ENCODE measurements around the gene RCCD1. TPM values are rescaled to one million over a fixed set of nuclear protein-coding genes. Genes with fewer than 3 reads are reported as not detected.
"Not testable (repeated sequence)": the region's sequence is repeated elsewhere in the genome, so short reads cannot be mapped to it uniquely, and the experiment has no call there.

The RCCD1 gene
- total and polyA plus RNA-seq, 2 donors: 5.0 to 11.0 TPM

GRCh38 chr15:90916461-90916860 is 38.2 kb upstream of the RCCD1 start:
- Histone ChIP-seq H3K27me3 (ENCODE audit: control insufficient read depth in 2 of 2, insufficient read depth in 1 of 2, low read length in 1 of 2) (no peaks in the 10 kb centered on the region), H3K4me3 (ENCODE audit: low read length in 2 of 2) (no peak overlapping the region), H3K27ac (ENCODE audit: low read depth in 1 of 2, low read length in 1 of 2) (no peak overlapping the region), H3K4me1 (ENCODE audit: control insufficient read depth in 2 of 2, insufficient read depth in 2 of 2, low read length in 2 of 2) (peaks cover 3 to 27% of the 10 kb centered on the region in 2 donors), H3K36me3 (ENCODE audit: control insufficient read depth in 2 of 2, insufficient read depth in 2 of 2, low read length in 1 of 2) (peaks cover 73 to 85% of the 10 kb centered on the region in 2 donors), H3K9me3 (ENCODE audit: control insufficient read depth in 2 of 2, insufficient read depth in 1 of 2, low read length in 1 of 2) (no peaks in the 10 kb centered on the region)
- DNase-seq (ENCODE audit: low read depth in 6 of 9, low spot score in 9 of 9): no peak
- 93% methylated on average over 11 of the region's 11 CpGs for WGBS

DNA sequence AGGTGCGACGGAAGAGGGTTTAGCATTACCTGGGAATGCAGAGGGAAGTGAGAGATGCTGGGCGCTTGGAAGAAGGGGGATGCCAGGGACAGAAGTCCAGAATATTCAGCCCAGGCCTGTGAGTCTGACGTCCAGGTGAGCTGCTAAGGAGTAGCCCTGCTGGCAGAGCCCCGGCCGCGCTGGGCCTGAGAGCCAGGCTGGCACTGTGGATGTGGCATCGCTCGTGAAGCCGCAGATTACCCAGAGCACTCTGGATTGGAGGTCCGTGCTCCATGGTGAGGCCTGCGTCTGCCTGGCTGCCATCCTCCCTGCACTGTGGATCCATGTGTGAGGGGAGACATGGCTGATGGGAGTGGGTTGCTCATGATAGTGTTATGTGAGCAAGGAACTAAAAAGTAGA is 37.1 kb upstream of the RCCD1 start:
- H3K27ac ChIP-seq (ENCODE audit: low read depth in 1 of 2, low read length in 1 of 2): no peak overlapping the region
- 98% methylated on average over 12 of the region's 12 CpGs for WGBS
- H3K9me3 ChIP-seq (ENCODE audit: control insufficient read depth in 2 of 2, insufficient read depth in 1 of 2, low read length in 1 of 2): no peaks in the 10 kb centered on the region
- H3K4me3 ChIP-seq (ENCODE audit: low read length in 2 of 2): no peak overlapping the region
- peaks cover 62 to 75% of the 10 kb centered on the region in 2 donors for H3K36me3 ChIP-seq (ENCODE audit: control insufficient read depth in 2 of 2, insufficient read depth in 2 of 2, low read length in 1 of 2)
- peaks cover 3 to 27% of the 10 kb centered on the region in 2 donors for H3K4me1 ChIP-seq (ENCODE audit: control insufficient read depth in 2 of 2, insufficient read depth in 2 of 2, low read length in 2 of 2)
- no peak for DNase-seq (ENCODE audit: low read depth in 6 of 9, low spot score in 9 of 9)
- no peaks in the 10 kb centered on the region for H3K27me3 ChIP-seq (ENCODE audit: control insufficient read depth in 2 of 2, insufficient read depth in 1 of 2, low read length in 1 of 2)

DNA sequence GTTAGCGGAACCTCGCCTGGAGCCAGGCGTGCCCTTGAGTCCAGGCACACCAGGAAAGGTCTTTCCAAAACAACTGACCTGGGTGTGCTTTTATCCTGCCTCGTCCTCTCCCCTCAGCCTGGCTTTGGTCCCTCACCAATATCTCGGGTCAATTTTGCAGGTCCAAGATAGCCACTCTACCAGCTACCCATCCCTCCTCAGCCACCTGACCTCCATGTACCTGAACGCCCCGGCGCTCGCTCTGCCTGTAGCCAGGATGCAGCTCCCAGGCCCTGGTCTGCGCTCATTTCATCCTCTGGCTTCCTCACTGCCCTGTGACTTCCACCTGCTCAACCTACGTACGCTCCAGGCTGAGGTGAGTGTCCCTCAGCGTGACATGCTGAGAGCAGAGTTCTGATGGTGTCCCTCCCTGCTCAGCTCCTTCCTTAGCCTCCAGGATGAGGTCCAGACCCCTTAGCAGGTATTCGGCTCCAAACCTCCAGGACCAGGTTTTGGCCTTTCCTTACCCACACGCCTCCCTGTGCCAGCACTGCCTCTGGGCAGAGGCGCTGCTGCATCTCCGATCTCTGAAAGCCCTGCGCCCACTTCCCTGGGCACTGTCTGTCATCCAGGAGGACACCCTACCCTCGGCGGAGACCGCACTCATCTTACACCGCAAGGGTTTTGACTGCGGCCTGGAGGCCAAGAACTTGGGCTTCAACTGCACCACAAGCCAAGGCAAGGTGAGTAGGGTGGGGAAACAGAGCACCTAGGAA is 36.5 kb upstream of the RCCD1 start:
- peaks cover 3 to 27% of the 10 kb centered on the region in 2 donors for H3K4me1 ChIP-seq (ENCODE audit: control insufficient read depth in 2 of 2, insufficient read depth in 2 of 2, low read length in 2 of 2)

DNA sequence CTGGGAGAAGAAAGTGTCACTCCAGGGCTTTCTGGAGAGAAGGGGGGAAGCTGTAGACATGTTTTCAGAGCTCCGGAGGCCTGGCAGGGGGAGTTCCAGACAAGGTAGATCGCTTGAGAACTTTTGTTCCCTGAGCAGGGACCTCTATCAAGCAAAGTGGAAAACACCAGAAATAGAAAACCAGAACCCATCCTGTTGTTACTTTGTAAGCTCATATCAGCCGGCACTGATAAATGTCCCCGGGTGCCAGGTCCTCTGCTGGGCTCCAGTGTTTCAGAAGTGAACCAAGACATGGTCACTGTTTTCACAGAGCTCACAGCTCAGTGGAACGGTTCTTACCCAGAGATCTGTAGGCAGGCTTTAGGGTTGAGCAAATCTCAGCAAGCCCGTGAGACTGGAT is 35.8 kb upstream of the RCCD1 start:
- Histone ChIP-seq H3K27me3 (ENCODE audit: control insufficient read depth in 2 of 2, insufficient read depth in 1 of 2, low read length in 1 of 2) (no peaks in the 10 kb centered on the region), H3K9me3 (ENCODE audit: control insufficient read depth in 2 of 2, insufficient read depth in 1 of 2, low read length in 1 of 2) (no peaks in the 10 kb centered on the region), H3K27ac (ENCODE audit: low read depth in 1 of 2, low read length in 1 of 2) (no peak overlapping the region), H3K36me3 (ENCODE audit: control insufficient read depth in 2 of 2, insufficient read depth in 2 of 2, low read length in 1 of 2) (peaks cover 49 to 67% of the 10 kb centered on the region in 2 donors), H3K4me1 (ENCODE audit: control insufficient read depth in 2 of 2, insufficient read depth in 2 of 2, low read length in 2 of 2) (peaks cover 3 to 27% of the 10 kb centered on the region in 2 donors), H3K4me3 (ENCODE audit: low read length in 2 of 2) (no peak overlapping the region)
- 97% methylated on average over 6 of the region's 6 CpGs for WGBS
- DNase-seq (ENCODE audit: low read depth in 6 of 9, low spot score in 9 of 9): no peak

More for the DNA sequence above, 36.5 kb upstream of the RCCD1 start:
- Histone ChIP-seq H3K36me3 (ENCODE audit: control insufficient read depth in 2 of 2, insufficient read depth in 2 of 2, low read length in 1 of 2) (peaks cover 55 to 73% of the 10 kb centered on the region in 2 donors), H3K9me3 (ENCODE audit: control insufficient read depth in 2 of 2, insufficient read depth in 1 of 2, low read length in 1 of 2) (no peaks in the 10 kb centered on the region), H3K27ac (ENCODE audit: low read depth in 1 of 2, low read length in 1 of 2) (no peak overlapping the region), H3K4me3 (ENCODE audit: low read length in 2 of 2) (no peak overlapping the region), H3K27me3 (ENCODE audit: control insufficient read depth in 2 of 2, insufficient read depth in 1 of 2, low read length in 1 of 2) (no peaks in the 10 kb centered on the region)
- WGBS: 98% methylated on average over 23 of the region's 23 CpGs
- DNase-seq (ENCODE audit: low read depth in 6 of 9, low spot score in 9 of 9): no peak

- WGBS: 95% methylated on average over 4 of the region's 4 CpGs
- H3K4me1 ChIP-seq (ENCODE audit: control insufficient read depth in 2 of 2, insufficient read depth in 2 of 2, low read length in 2 of 2): peaks cover 0 to under 1% of the 10 kb centered on the region in 2 donors
- no peak overlapping the region for H3K4me3 ChIP-seq (ENCODE audit: low read length in 2 of 2)
- no peak for DNase-seq (ENCODE audit: low read depth in 6 of 9, low spot score in 9 of 9)
- no peak overlapping the region for H3K27ac ChIP-seq (ENCODE audit: low read depth in 1 of 2, low read length in 1 of 2)
- no peaks in the 10 kb centered on the region for H3K27me3 ChIP-seq (ENCODE audit: control insufficient read depth in 2 of 2, insufficient read depth in 1 of 2, low read length in 1 of 2)
- no peaks in the 10 kb centered on the region for H3K9me3 ChIP-seq (ENCODE audit: control insufficient read depth in 2 of 2, insufficient read depth in 1 of 2, low read length in 1 of 2)
- H3K36me3 ChIP-seq (ENCODE audit: control insufficient read depth in 2 of 2, insufficient read depth in 2 of 2, low read length in 1 of 2): peaks cover 35 to 42% of the 10 kb centered on the region in 2 donors
Observed at GRCh38 chr15:90921887-90922286, 32.8 kb upstream of the RCCD1 start.

DNA sequence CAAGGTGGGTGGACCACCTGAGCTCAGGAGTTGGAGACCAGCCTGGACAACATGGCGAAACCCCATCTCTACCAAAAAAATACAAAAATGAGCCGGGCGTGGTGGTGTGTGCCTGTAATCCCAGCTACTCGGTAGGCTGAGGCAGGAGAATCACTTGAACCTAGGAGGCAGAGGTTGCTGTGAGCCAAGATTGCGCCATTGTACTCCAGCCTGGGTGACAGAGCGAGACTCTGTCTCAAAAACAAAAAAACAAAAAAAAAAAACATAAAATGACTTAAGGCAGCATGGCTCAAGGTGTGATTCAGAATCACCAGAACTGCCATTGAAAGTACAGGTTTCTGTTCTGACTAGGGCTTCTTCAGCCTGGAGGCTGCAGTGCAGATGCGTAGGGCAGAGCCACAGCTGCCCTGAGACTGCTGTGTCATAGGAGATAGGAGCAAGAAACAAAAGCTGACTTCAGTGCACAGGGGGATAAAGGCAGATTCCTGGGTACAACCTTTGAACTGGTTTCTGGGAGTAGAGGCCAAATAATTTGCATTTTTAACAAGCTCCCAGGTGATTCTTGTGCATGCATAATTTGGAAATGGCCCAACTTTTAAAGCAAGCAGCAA is 31.9 kb upstream of the RCCD1 start:
- not testable (repeated sequence) for H3K4me1 ChIP-seq (ENCODE audit: control insufficient read depth in 2 of 2, insufficient read depth in 2 of 2, low read length in 2 of 2); H3K4me3 ChIP-seq (ENCODE audit: low read length in 2 of 2); H3K27ac ChIP-seq (ENCODE audit: low read depth in 1 of 2, low read length in 1 of 2); H3K9me3 ChIP-seq (ENCODE audit: control insufficient read depth in 2 of 2, insufficient read depth in 1 of 2, low read length in 1 of 2); DNase-seq (ENCODE audit: low read depth in 6 of 9, low spot score in 9 of 9); H3K27me3 ChIP-seq (ENCODE audit: control insufficient read depth in 2 of 2, insufficient read depth in 1 of 2, low read length in 1 of 2)
- 95% methylated on average over 7 of the region's 7 CpGs for WGBS
- H3K36me3 ChIP-seq (ENCODE audit: control insufficient read depth in 2 of 2, insufficient read depth in 2 of 2, low read length in 1 of 2): peaks cover 28 to 35% of the 10 kb centered on the region in 2 donors

DNA sequence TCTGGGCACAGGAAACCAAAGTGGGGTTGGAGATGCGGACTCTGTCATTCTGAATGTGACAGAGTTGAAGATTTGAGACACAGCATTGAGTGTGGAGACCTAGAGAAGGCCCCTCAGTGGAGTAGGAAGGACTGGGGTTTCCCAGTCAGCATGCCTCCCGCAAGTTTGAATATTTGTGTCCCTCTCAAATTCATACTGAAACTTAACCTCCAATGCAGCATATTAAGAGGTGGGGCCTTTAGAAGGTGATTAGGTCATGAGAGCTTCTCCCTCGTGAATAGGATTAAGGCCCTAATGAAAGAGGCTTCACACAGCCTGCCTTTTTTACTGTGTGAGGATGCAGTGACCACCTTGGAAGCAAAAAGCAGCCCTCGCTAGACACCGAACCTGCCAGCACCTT is 30.3 kb upstream of the RCCD1 start:
- DNase-seq (ENCODE audit: low read depth in 6 of 9, low spot score in 9 of 9): no peak
- Histone ChIP-seq H3K27ac (ENCODE audit: low read depth in 1 of 2, low read length in 1 of 2) (no peak overlapping the region), H3K27me3 (ENCODE audit: control insufficient read depth in 2 of 2, insufficient read depth in 1 of 2, low read length in 1 of 2) (no peaks in the 10 kb centered on the region), H3K4me1 (ENCODE audit: control insufficient read depth in 2 of 2, insufficient read depth in 2 of 2, low read length in 2 of 2) (peaks cover 3 to 4% of the 10 kb centered on the region in 2 donors), H3K9me3 (ENCODE audit: control insufficient read depth in 2 of 2, insufficient read depth in 1 of 2, low read length in 1 of 2) (no peaks in the 10 kb centered on the region), H3K36me3 (ENCODE audit: control insufficient read depth in 2 of 2, insufficient read depth in 2 of 2, low read length in 1 of 2) (peaks cover 13 to 20% of the 10 kb centered on the region in 2 donors), H3K4me3 (ENCODE audit: low read length in 2 of 2) (no peak overlapping the region)
- 95% methylated on average over 5 of the region's 5 CpGs for WGBS

DNA sequence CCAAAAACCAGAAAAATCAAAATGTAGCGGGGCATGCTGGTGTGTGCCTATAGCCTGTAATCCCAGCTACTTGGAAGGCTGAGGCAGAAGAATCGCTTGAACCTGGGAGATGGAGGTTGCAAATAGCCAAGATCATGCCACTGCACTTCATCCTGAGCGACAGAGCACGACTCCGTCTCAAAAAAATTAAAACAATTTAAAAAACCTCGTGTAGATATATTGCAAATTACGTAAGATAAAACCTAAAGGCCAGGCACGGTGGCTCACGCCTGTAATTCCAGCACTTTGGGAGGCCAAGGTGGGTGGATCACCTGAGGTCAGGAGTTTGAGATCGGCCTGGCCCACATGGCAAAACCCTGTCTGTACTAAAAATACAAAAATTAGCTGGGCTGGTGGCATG is 27.9 kb upstream of the RCCD1 start:
- H3K9me3 ChIP-seq (ENCODE audit: control insufficient read depth in 2 of 2, insufficient read depth in 1 of 2, low read length in 1 of 2); H3K27ac ChIP-seq (ENCODE audit: low read depth in 1 of 2, low read length in 1 of 2); H3K36me3 ChIP-seq (ENCODE audit: control insufficient read depth in 2 of 2, insufficient read depth in 2 of 2, low read length in 1 of 2); H3K27me3 ChIP-seq (ENCODE audit: control insufficient read depth in 2 of 2, insufficient read depth in 1 of 2, low read length in 1 of 2); H3K4me3 ChIP-seq (ENCODE audit: low read length in 2 of 2); DNase-seq (ENCODE audit: low read depth in 6 of 9, low spot score in 9 of 9): not testable (repeated sequence)
- H3K4me1 ChIP-seq (ENCODE audit: control insufficient read depth in 2 of 2, insufficient read depth in 2 of 2, low read length in 2 of 2): peaks cover 16 to 20% of the 10 kb centered on the region in 2 donors
- WGBS: 96% methylated on average over 10 of the region's 10 CpGs

DNA sequence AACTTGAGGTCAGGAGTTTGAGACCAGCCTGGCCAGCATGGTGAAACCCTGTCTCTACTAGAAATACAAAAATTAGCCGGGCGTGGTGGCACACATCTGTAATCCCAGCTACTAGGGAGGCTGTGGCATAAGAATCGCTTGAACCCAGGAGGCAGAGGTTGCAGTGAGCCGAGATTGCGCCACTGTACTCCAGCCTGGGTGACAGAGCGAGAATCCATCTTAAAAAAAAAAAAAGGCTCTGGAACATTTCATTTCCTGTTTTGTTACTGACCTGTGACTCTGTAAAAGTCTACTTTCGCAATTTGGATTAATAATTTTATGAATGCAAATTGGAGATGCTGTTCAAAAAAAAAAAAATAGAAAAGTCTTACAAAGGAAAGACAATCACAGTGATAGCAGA is 26.6 kb upstream of the RCCD1 start:
- not testable (repeated sequence) for H3K27ac ChIP-seq (ENCODE audit: low read depth in 1 of 2, low read length in 1 of 2); H3K4me3 ChIP-seq (ENCODE audit: low read length in 2 of 2); DNase-seq (ENCODE audit: low read depth in 6 of 9, low spot score in 9 of 9); H3K9me3 ChIP-seq (ENCODE audit: control insufficient read depth in 2 of 2, insufficient read depth in 1 of 2, low read length in 1 of 2); H3K27me3 ChIP-seq (ENCODE audit: control insufficient read depth in 2 of 2, insufficient read depth in 1 of 2, low read length in 1 of 2); H3K36me3 ChIP-seq (ENCODE audit: control insufficient read depth in 2 of 2, insufficient read depth in 2 of 2, low read length in 1 of 2)
- WGBS: 97% methylated on average over 7 of the region's 7 CpGs
- peaks cover 16 to 28% of the 10 kb centered on the region in 2 donors for H3K4me1 ChIP-seq (ENCODE audit: control insufficient read depth in 2 of 2, insufficient read depth in 2 of 2, low read length in 2 of 2)

All from thymus (tissue), 11 donors.